ENCODE data around the gene STAC3.

The STAC3 gene

GRCh38 chr12:57248934-57249742, 1.8 kb downstream of the STAC3 start:
- no peak for DNase-seq (ENCODE audit: extremely low spot score)
- ChIA-PET CTCF (interaction anchor here (1.0 to 3.4 kb wide), 2 partner anchors 30 to 36 kb away, joined by 3 to 18 read pairs; no protein-coding TSS in a partner anchor), POLR2A (interaction anchor here (3.2 kb wide), 1 partner anchor 205 kb away, joined by 13 read pairs; the partner anchor contains the start of gene INHBE)
- TF ChIP-seq HDGF (IDR thresholded peaks at IDR 0.05; ENCODE audit: borderline replicate concordance) (no peak), SUZ12 (IDR thresholded peaks at IDR 0.05) (no peak), PKNOX1 (IDR thresholded peaks at IDR 0.05) (no peak), ZNF384 (IDR thresholded peaks at IDR 0.05) (no peak), LEF1 (IDR thresholded peaks at IDR 0.05; ENCODE audit: borderline replicate concordance) (no peak), FOXA1 (IDR thresholded peaks at IDR 0.05) (no peak), L3MBTL2 (conservative IDR thresholded peaks at IDR 0.05) (no peak)

GRCh38 chr12:57247041-57247440, 3.9 kb downstream of the STAC3 start:
- POLR2A ChIA-PET = interaction anchor here (0.8 kb wide), 1 partner anchor 119 kb away, joined by 3 read pairs; no protein-coding TSS in a partner anchor
- TF ChIP-seq L3MBTL2 (conservative IDR thresholded peaks at IDR 0.05) (no peak), ELF4 (IDR thresholded peaks at IDR 0.05) (no peak), SUZ12 (IDR thresholded peaks at IDR 0.05) (no peak), FOXM1 (IDR thresholded peaks at IDR 0.05; ENCODE audit: borderline replicate concordance) (no peak), FOXK2 (IDR thresholded peaks at IDR 0.05) (no peak), HDGF (IDR thresholded peaks at IDR 0.05; ENCODE audit: borderline replicate concordance) (no peak), BHLHE40 (IDR thresholded peaks at IDR 0.05; ENCODE audit: borderline replicate concordance) (no peak)
- no peak for DNase-seq (ENCODE audit: extremely low spot score)
- CTCF ChIA-PET = interaction anchor here (0.8 to 1.3 kb wide), 2 partner anchors 14 to 206 kb away, joined by 3 to 9 read pairs; no protein-coding TSS in a partner anchor

GRCh38 chr12:57244312-57244696, 6.7 kb downstream of the STAC3 start:
- ChIA-PET CTCF (interaction anchor here (0.7 to 10.1 kb wide), 7 partner anchors 21 to 211 kb away, joined by 3 to 121 read pairs (median 4); partner anchors contain the start of gene NXPH4), POLR2A (interaction anchor here (7.0 kb wide), 1 partner anchor 14 kb away, joined by 80 read pairs; the partner anchor contains the start of gene SHMT2)
- no peak for TF ChIP-seq LEF1 (IDR thresholded peaks at IDR 0.05; ENCODE audit: borderline replicate concordance)
- no peak for TF ChIP-seq FOXA1 (IDR thresholded peaks at IDR 0.05)
- no peak for TF ChIP-seq TARDBP (IDR thresholded peaks at IDR 0.05)
- no peak for TF ChIP-seq FOXM1 (IDR thresholded peaks at IDR 0.05; ENCODE audit: borderline replicate concordance)
- no peak for TF ChIP-seq ZNF384 (IDR thresholded peaks at IDR 0.05)
- no peak for TF ChIP-seq SUZ12 (IDR thresholded peaks at IDR 0.05)
- TF ChIP-seq PKNOX1 (IDR thresholded peaks at IDR 0.05) = no peak
- no peak for TF ChIP-seq L3MBTL2 (conservative IDR thresholded peaks at IDR 0.05)
- no peak for TF ChIP-seq NFRKB (IDR thresholded peaks at IDR 0.05)
- no peak for TF ChIP-seq CTBP1 (IDR thresholded peaks at IDR 0.05; ENCODE audit: borderline replicate concordance)
- TF ChIP-seq BHLHE40 (IDR thresholded peaks at IDR 0.05; ENCODE audit: borderline replicate concordance) = no peak
- no peak for TF ChIP-seq FOXK2 (IDR thresholded peaks at IDR 0.05)
- TF ChIP-seq HDGF (IDR thresholded peaks at IDR 0.05; ENCODE audit: borderline replicate concordance) = no peak
- TF ChIP-seq ARNT (IDR thresholded peaks at IDR 0.05) = no peak
- no peak for TF ChIP-seq ELF4 (IDR thresholded peaks at IDR 0.05)
- no peak for TF ChIP-seq SP1 (IDR thresholded peaks at IDR 0.05)
- no peak for DNase-seq (ENCODE audit: extremely low spot score)

- TF ChIP-seq NFRKB (IDR thresholded peaks at IDR 0.05) (no peak), SP1 (IDR thresholded peaks at IDR 0.05) (no peak), HDGF (IDR thresholded peaks at IDR 0.05; ENCODE audit: borderline replicate concordance) (no peak), L3MBTL2 (conservative IDR thresholded peaks at IDR 0.05) (no peak), CTBP1 (IDR thresholded peaks at IDR 0.05; ENCODE audit: borderline replicate concordance) (no peak), ELF4 (IDR thresholded peaks at IDR 0.05) (no peak), FOXK2 (IDR thresholded peaks at IDR 0.05) (no peak), TARDBP (IDR thresholded peaks at IDR 0.05) (no peak), BHLHE40 (IDR thresholded peaks at IDR 0.05; ENCODE audit: borderline replicate concordance) (no peak), FOXA1 (IDR thresholded peaks at IDR 0.05) (no peak)
- CTCF ChIA-PET = interaction anchor here (0.7 to 10.1 kb wide), 18 partner anchors 8 to 217 kb away, joined by 3 to 121 read pairs (median 4); partner anchors contain the start of genes INHBE, NXPH4 and SHMT2
- POLR2A ChIA-PET = interaction anchor here (0.7 to 7.0 kb wide), 5 partner anchors 13 to 277 kb away, joined by 3 to 80 read pairs (median 3); partner anchors contain the start of genes DDIT3 and SHMT2
- peak; percentile 80 for DNase-seq (ENCODE audit: extremely low spot score)
Observed at GRCh38 chr12:57243521-57244311, 7.3 kb downstream of the STAC3 start.

GRCh38 chr12:57242691-57243454, 8.1 kb downstream of the STAC3 start:
- ChIA-PET CTCF (interaction anchor here (0.5 to 10.1 kb wide), 16 partner anchors 9 to 218 kb away, joined by 3 to 121 read pairs (median 6); partner anchors contain the start of genes INHBE, NXPH4 and SHMT2), POLR2A (interaction anchor here (0.7 to 7.0 kb wide), 6 partner anchors 8 to 278 kb away, joined by 3 to 80 read pairs (median 3); partner anchors contain the start of genes DDIT3, SHMT2 and STAC3)
- DNase-seq (ENCODE audit: extremely low spot score) = peak; percentile 75
- 0 out of 2 replicates have a peak, but pooled peaks have one; percentile 26 for TF ChIP-seq L3MBTL2 (conservative IDR thresholded peaks at IDR 0.05)
- no peak for TF ChIP-seq NFRKB (IDR thresholded peaks at IDR 0.05)
- TF ChIP-seq FOXM1 (IDR thresholded peaks at IDR 0.05; ENCODE audit: borderline replicate concordance) = no peak
- no peak for TF ChIP-seq TARDBP (IDR thresholded peaks at IDR 0.05)
- no peak for TF ChIP-seq FOXK2 (IDR thresholded peaks at IDR 0.05)

Measured in HEK293T (cell line).